Measurements from ENCODE around the gene DDX43.
"Not testable (repeated sequence)": the region's sequence is repeated elsewhere in the genome, so short reads cannot be mapped to it uniquely, and the experiment has no call there.

Gene DDX43

DNA sequence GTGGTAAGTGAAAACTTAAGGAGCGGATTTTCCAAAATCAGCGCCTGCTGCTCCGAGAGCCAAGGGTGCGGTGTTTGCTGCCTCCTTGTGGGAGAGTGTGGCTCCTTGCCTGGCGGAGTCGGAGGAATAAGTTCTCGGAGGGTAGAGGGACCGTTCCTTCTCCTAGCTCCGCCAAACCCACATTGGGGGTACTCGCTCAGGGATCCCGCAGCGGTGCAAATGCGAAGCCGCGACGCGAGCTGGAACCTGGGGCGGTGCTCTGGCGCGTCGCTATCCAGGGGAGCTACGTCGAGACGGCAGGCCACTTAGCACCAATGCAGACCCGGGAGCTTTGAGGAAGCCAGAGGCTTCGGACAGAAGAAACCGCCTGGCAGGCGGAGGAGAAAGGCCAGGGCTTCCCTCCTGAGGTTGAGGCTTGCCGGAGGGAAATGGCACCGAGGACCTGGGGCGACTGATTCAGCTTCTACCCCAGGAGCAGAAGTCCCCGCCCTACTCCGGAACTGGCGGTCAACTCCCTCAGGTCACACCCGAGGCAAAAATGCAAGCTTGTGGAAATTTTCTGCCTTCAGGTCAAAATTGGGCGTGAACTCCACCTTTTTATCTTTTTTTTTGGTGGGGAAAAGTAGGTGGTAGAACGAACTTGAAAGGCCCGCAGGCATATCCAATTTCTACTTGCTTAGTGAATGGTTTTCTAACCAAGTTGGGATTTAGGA, 5.7 kb upstream of the DDX43 start:
- peak; percentile 33 for DNase-seq (ENCODE audit: low read depth)

DNA sequence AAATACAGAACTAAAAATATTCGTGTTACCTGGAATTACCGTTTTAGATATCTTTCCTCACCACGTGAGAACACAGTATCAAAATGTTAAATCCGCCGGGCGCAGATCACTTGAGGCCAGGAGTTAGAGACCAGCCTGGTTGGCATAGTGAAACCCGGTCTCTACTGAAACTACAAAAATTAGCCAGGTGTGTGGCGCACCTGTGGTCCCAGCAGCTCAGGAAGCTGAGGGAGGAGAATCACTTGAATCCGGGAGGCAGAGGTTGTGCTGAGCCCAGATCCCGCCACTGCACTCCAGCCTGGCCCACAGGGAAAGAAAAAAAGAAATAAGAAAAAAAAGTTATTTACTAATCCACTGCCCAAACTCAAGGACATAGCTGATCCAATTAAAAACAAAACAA, 4.8 kb upstream of the DDX43 start:
- DNase-seq (ENCODE audit: low read depth): no peak

DNA sequence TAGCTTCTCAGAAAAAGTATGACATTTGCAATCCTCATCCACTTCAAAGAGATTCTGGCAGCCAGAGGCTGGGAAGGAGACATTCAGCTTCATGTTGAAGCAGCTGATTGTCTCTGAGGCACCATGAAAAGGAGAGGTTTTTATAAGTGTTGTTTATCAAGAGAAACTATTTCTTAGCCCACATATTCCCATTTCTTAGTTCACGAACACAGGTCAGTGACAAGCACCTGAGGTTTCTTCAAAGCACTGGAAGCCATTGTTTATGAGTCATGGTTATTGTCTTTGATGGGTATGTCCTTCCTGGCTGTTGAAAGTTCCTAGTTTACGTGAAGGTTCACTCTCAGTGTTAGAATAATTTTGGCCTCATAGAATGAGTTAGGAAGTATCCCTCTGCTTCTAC, 3.0 kb upstream of the DDX43 start:
- DNase-seq (ENCODE audit: low read depth): no peak

DNA sequence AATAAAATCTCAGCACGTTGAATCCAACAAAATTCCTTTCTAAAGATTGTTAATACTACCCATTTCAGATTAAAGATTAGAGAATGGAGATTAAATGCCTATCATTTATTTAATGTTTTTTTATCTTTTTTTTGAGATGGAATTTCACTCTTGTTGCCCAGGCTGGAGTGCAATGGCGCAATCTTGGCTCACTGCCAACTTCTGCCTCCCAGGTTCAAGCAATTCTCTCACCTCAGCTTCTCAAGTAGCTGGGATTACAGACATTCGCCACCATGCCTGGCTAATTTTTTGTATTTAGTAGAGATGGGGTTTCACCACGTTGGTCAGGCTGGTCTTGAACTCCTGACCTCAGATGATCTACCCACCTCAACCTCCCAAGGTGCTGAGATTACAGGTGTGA, 2.4 kb upstream of the DDX43 start:
- not testable (repeated sequence) for DNase-seq (ENCODE audit: low read depth)

DNA sequence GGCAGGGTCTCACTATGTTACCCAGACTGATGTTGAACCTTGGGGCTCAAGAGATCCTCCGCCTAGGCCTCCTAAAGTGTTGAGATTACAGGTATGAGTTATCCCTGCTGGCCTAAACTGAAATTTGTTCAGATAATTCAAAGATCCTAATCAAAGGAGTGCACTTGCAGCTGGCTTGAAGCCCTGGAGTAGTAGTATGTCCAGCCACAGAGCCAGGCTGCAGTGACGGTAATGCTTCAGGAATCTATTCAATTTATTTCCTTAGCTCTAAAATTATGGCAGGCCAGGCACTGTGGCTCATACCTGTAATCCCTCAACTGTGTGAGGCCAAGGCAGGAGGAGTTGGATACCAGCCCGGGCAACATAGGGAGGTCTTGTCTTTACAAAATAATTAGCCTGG, 1.4 kb upstream of the DDX43 start:
- DNase-seq (ENCODE audit: low read depth): no peak

DNA sequence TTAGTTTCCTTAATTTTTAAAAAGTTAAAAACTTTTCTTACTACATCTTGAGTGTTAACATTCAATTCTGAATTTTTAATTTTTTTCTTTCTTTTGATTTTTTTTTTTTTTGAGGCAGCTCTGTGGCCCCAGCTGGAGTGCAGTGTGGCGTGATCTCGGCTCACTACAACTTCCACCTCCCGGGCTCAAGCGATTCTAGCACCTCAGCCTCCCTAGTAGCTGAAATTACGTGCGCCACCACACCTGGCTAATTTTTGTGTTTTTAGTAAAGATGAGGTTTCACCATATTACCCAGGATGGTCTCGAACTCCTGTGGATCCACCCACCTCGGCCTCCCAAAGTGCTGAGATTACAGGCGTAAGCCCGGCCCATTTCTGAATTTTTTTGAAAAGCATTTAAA, 1.2 kb downstream of the DDX43 start:
- no peak for DNase-seq (ENCODE audit: low read depth)

DNA sequence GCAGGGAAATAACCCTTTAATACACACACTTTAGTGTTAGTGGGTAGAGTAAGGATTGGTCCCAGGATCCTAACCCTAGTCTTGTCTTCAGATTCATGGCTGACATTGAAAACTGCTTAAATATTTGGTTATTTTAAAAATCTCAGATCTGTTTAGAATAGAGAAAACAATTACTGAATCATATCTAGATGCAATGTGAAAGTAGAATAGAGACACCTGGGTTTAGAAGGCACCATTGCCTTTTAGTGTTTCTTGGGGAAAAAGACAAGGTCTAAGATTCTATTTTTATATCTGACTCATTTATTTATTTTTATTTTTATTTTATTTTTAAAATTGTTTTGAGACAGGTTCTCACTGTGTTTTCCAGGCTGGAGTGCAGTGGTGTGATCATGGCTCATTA, 6.0 kb downstream of the DDX43 start:
- no peak for DNase-seq (ENCODE audit: low read depth)

DNA sequence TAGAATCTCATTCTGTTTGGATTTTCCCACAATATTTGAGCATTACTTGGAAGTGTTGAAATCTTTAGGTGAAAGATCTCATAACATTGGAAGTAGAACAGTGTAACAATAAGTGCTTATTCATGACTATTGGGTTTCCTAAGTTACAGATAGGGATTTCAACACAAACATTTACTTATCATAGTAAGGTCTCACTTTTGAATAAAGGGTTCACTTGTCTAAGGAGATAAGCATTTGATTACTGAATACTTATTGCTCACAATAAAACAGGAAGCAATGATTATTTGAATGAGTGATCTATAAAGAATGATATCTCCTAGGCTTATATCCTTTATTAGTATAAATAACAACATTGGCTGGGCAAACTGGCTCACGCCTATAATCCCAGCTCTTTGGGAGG, 14.8 kb downstream of the DDX43 start:
- DNase-seq (ENCODE audit: low read depth): no peak

DNA sequence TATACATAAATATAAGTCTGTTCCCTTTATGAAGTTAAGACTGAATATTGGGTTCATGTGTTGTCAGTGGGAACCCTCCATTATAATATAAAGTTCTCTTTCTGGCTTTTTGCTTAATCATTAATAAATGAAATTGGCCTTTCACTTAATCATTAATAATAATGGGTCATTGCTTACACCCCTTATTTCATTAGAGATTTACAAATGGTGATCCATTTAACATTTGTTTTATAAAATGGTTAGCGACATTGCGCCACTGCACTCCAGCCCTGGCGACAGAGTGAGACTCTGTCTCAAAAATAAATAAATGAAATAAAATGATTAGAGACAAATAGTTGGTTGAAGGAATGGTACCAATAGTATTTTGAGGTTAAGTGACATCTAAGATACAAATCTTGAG, 18.5 kb downstream of the DDX43 start:
- no peak for DNase-seq (ENCODE audit: low read depth)

DNA sequence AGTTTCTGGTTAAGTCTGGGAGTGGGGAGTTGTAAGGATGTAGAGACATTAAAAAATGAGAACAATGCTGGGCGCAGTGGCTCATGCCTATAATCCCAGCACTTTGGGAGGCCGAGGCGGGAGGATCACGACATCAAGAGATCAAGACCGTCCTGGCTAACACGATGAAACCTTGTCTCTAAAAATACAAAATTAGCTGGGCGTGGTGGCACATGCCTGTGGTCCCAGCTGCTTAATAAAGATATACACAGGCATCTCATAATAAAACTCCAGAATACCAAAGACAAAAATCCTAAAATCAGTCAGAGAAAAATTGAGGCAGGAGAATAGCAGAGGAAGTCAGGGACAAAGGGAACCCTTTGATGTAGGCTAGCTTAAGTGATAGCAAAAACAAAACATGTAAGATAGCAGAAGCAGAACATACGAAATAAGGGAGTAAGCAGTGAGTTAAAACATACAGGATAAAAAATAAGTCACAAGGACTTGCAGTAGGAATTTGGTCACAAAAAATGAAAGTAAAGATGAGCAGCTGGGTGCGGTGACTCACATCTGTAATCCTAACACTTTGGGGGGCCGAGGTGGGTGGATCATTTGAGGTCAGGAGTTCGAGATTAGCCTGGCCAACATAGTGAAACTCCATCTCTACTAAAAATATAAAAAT, 23.6 kb downstream of the DDX43 start:
- DNase-seq (ENCODE audit: low read depth): no peak

DNA sequence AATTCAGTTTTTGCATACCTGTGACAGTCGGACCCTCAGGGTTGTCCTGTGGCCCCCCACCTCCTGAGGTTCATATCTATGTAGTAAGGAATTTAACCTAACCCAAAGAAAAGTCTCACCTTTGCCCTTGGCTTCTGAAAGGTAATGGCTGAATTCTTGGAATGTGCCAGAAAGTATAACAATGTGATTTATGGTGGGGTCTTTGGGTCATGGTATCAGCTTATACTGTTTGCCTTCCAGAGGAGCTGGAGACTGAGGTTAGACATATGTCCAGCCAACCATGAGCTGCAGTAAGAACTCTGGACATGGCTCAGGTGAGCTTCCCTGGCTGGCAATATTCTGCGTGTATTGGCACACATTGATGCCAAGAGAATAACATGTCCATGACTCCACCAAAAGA, 26.9 kb downstream of the DDX43 start:
- no peak for DNase-seq (ENCODE audit: low read depth)

DNA sequence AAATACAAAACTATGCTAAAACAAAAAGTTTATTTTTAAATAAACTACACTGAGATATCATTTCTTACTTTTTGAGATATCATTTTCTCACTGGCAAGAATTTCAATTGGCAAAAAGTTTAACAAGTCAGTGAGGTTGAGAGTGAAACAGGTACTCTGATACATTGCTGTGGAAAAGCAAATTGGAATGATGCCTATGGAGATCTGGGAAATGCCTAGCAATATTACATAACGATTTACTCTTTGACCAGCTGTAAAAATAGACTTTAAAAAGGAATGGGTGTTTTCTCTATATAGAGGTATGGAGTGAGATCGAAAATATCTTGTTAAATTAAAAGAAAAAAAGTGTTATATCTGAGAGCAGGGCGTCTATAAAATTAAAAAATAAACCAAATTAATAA, 40.6 kb downstream of the DDX43 start:
- no peak for DNase-seq (ENCODE audit: low read depth)

DNA sequence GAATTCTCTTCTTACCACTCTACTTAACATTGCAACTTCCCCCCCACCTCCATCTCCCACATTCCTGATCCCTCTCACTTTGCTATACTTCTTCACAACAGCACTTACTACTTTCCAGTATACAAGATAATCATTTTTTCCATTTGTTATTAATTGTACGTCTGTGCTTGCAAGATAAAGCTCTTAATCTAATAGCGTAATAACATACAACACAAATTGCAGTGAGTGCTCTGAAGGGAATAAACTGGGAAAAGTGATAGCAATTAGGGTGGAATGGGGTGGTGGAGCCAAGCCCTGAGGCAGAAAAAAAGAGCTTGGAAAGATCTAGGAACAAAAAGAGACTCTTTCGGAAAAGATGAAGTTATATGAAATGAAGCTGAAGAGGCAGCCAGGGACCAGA, 48.9 kb downstream of the DDX43 start:
- no peak for DNase-seq (ENCODE audit: low read depth)

DNA sequence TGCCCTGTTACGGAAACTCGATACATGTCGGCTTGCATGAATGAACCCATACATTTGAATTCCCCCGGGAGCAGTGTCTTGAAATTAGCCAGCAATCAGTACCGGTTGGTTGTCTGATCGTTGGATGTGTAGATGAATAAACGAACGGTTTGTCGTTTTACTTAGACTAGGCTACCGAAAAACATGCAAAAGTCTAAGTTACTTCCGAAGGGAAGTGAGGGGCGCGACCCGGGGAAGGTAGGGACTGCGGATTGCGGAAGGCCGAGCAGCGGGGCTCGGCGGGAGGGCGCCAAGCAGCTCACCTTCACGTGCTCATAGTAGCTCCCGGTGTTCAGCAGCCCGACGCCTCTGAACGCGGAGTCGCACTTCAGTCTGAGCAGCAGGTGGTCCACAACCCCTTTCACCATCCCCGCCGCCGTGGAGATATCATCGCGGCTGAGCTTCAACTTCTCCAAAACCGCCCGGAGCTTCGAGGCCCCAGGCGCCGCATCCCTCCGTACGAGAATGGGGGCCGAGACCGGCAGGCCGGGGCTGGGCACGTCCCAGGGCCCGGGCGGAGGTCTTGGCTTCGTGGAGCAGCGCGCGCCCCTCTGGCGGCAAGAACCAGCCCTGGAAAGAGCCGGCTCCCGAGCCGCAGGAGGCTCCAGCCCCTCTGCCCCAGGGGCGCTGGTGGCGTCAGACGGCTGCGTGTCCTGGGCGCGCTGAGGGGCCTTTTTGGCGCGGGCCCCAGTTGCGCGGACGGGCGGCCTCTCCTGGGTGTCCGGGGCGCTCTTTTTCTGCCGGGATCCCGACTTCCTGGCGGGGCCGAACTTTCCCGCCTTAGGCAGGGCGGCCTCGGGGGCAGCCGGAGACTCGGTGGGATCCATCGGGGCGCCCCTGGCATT, 56.8 kb downstream of the DDX43 start:
- DNase-seq (ENCODE audit: low read depth): peak; percentile 24

DNA sequence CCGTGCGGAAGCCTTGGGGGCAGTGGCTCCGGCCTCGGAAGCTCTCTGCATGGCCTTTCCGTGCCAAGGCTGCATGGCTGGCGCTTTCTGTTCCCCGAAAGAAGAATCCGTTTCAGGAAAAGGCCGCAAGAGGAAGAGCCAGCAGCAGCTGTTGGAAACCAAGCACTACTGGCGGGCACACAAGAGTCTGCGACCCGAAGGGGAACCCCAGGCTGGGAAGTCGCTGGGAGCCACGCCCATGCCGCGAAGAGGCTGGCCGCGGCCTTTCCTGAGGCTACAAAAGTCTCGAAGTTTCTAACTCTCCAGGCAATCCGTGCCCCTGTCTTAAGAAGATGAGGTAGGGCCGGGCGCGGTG, 57.5 kb downstream of the DDX43 start, which contains the start of gene CGAS:
TSS of gene CGAS (minus strand) at position 191 of the 355 bp plus-strand sequence. CDS start at position 75, 116 bp downstream.
- DNase-seq (ENCODE audit: low read depth): peak; percentile 60

DNA sequence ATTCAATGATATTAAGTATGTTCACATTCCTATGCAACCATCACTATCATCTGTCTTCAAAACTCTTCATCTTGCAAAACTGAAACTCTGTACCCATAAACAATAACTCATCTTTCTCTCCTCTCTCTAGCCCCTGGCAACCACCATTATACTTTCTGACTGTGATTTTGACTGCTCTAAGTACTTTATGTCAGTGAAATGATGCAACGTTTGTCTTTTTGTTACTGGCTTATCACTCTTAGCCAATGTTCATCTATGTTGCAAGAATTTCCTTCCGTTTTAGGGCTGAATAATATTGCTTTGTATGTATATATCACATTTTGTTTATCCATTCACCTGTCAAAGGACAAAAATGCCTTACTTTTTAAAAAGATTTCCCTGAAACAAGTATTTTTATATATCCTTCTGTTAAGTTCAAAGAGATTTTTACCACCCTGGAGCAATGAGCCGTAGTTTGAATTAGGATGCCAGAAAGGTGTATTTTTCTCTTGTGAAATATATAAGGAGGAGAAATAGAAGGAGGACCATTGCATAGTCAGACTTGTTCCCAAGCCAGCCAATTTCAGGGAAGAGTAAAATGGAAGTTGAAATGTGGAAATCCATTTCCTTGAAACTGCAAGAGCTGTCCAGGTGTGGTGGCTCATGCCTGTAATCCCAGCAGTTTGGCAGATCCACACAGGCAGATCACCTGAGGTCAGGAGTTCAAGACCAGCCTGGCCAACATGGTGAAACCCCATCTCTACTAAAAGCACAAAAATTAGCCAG, 61.4 kb downstream of the DDX43 start:
- no peak for DNase-seq (ENCODE audit: low read depth)

DNA sequence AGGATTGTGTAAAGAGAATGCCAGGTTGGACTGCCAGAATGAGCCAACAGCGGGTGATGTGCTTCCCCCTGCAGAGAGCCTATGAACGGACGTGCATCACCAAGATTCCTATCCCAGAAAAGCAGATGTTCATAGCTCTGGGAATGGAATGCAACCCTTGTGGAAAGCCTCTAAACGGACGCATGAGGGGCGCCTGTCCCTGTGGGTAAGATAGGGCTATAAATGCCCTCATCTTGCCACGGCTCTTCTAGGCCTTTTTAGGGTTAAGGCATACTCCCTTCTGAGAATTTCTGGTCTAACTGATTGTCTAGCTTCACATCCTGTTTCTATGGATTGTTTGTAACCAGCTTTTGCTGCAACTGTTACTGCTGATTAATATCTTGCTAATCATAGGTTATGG, 64.8 kb downstream of the DDX43 start:
- not testable (repeated sequence) for DNase-seq (ENCODE audit: low read depth)

DNA sequence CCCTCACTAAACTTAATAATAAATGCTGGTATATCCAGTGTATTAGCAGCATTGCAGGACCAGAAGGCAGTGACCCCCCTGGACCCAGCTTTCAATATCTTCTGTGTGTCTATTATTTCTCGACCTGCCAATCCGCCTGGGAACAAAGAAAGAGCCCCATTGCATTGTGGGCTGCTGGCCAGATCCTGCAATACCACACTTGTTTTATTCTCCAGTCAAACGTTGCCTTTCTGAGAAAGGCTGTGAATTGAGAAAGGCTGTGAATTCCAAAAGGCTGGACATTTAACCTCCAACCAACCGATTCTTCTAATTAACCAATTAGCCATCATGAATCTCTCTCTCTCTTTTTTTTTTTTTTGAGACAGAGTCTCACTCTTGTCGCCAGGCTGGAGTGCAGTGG, 65.4 kb downstream of the DDX43 start:
- DNase-seq (ENCODE audit: low read depth): no peak

DNA sequence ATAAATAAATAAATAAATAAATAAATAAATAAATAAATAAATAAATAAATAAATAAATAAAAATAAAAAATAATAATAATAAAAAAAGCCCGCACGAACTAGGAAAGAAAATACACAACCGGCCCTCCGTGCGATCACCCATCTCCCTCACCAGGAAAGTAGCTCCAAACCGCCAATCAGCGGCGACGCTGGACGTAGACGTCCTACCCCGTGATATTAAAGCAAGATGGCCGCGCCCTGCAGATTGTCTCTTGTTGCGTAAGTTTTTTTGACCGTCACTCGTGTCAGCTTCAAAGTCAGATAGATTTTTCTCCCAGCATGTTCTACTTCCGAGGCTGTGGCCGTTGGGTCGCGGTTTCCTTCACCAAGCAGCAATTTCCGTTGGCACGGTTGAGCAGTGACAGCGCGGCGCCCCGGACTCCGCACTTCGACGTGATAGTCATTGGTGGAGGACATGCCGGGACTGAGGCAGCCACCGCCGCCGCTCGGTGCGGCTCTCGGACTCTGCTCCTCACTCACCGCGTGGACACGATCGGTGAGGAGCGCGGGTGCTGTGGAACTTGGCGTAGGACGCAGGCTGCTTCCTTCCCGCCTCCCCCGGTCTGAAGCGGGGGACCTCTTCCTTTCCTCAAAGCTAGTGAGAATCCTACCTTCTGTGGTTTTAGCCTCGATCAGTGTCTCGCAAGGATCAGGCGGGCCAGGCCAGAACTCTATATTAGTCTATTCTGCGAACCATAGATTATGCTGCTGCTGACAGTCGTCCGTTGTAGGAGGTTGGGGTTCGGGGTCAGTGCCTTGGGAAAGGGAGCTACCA, 67.1 kb downstream of the DDX43 start, which contains the start of gene MTO1:
TSS of gene MTO1 (plus strand) at position 201 of the 814 bp plus-strand sequence. CDS start at position 319, 118 bp downstream.
- peak; percentile 72 for DNase-seq (ENCODE audit: low read depth)
